HAP-1 (cell line): ENCODE results near the gene MYO16.

Experiments used
- DNase-seq, 2 experiments: peaks; one replicate each; pipeline ENCODE4 v3.0.0-alpha.2; 2016 to 2020; ENCODE audit warnings: low spot score in 2 of 2
- H3K27me3 ChIP-seq: fragments of 250-450 bp; sonication (Bioruptor Pico); 2 replicates; pipeline ENCODE4 v1.5.1; 2020; ENCODE audit warnings: low read depth, mild to moderate bottlenecking, moderate library complexity
- H3K36me3 ChIP-seq: fragments of 250-450 bp; sonication (Bioruptor Pico); replicated peaks from 2 replicates; pipeline ENCODE4 v1.5.1; 2020; ENCODE audit warnings: mild to moderate bottlenecking
- H3K4me1 ChIP-seq: fragments of 250-450 bp; sonication (Bioruptor Pico); 2 replicates; pipeline ENCODE4 v1.5.1; 2020; ENCODE audit warnings: mild to moderate bottlenecking
- H3K4me3 ChIP-seq: fragments of 250-450 bp; sonication (Bioruptor Pico); 2 replicates; pipeline ENCODE4 v1.5.1; 2020; ENCODE audit warnings: mild to moderate bottlenecking, moderate library complexity
- H3K9me3 ChIP-seq: fragments of 250-450 bp; sonication (Bioruptor Pico); 2 replicates; pipeline ENCODE4 v1.5.1; 2020; ENCODE audit warnings: mild to moderate bottlenecking, moderate library complexity
- in situ Hi-C: fragments of 300-500 bp; cut with MboI; formaldehyde crosslinking; loops from 3 replicates; pipeline ENCODE4 v1.14.3; 2020; ENCODE audit warnings: low sequenced_read_pairs, inconsistent platforms, mixed read lengths

Gene MYO16

GRCh38 chr13:108812661-108813060 is 183.2 kb downstream of the MYO16 start:
- DNase-seq = no peak
- H3K27me3 ChIP-seq = no peaks in the 10 kb centered on the region
- in situ Hi-C loops = no loop called here
- no peaks in the 10 kb centered on the region for H3K4me1 ChIP-seq
- no peaks in the 10 kb centered on the region for H3K36me3 ChIP-seq
- H3K9me3 ChIP-seq = no peaks in the 10 kb centered on the region; the same call in 1 of the 2 replicates
- H3K4me3 ChIP-seq = no peak overlapping the region

GRCh38 chr13:108813587-108814170 is 184.3 kb downstream of the MYO16 start:
- Histone ChIP-seq H3K36me3 (no peaks in the 10 kb centered on the region), H3K4me1 (no peaks in the 10 kb centered on the region), H3K27me3 (no peaks in the 10 kb centered on the region), H3K4me3 (no peak overlapping the region), H3K9me3 (no peaks in the 10 kb centered on the region; the same call in 1 of the 2 replicates)
- in situ Hi-C loops = no loop called here
- DNase-seq = no peak

- Histone ChIP-seq H3K4me3 (no peak overlapping the region), H3K27me3 (no peaks in the 10 kb centered on the region), H3K4me1 (no peaks in the 10 kb centered on the region), H3K36me3 (no peaks in the 10 kb centered on the region), H3K9me3 (no peaks in the 10 kb centered on the region; the same call in 1 of the 2 replicates)
- no peak for DNase-seq
- in situ Hi-C loops = no loop called here
These were observed 187.0 kb downstream of the MYO16 start for GRCh38 chr13:108816375-108816774.

- Histone ChIP-seq H3K4me1 (no peaks in the 10 kb centered on the region), H3K36me3 (no peaks in the 10 kb centered on the region), H3K9me3 (no peaks in the 10 kb centered on the region), H3K4me3 (no peak overlapping the region), H3K27me3 (no peaks in the 10 kb centered on the region)
- in situ Hi-C loops = no loop called here
- DNase-seq = no peak
These were observed 198.2 kb downstream of the MYO16 start for GRCh38 chr13:108827646-108828045.

GRCh38 chr13:108828086-108828815 is 198.8 kb downstream of the MYO16 start:
- Histone ChIP-seq H3K36me3 (no peaks in the 10 kb centered on the region), H3K9me3 (no peaks in the 10 kb centered on the region), H3K27me3 (no peaks in the 10 kb centered on the region), H3K4me1 (no peaks in the 10 kb centered on the region), H3K4me3 (no peak overlapping the region)
- in situ Hi-C loops = no loop called here
- DNase-seq = no peak

- Histone ChIP-seq H3K4me3 (no peak overlapping the region), H3K36me3 (no peaks in the 10 kb centered on the region), H3K9me3 (no peaks in the 10 kb centered on the region), H3K27me3 (no peaks in the 10 kb centered on the region), H3K4me1 (no peaks in the 10 kb centered on the region)
- in situ Hi-C loops = no loop called here
- DNase-seq = no peak
These were observed 201.5 kb downstream of the MYO16 start for GRCh38 chr13:108830916-108831315.

GRCh38 chr13:108833531-108833930 is 204.1 kb downstream of the MYO16 start:
- Histone ChIP-seq H3K9me3 (no peaks in the 10 kb centered on the region), H3K4me1 (no peaks in the 10 kb centered on the region), H3K4me3 (no peak overlapping the region), H3K36me3 (no peaks in the 10 kb centered on the region), H3K27me3 (no peaks in the 10 kb centered on the region)
- in situ Hi-C loops = no loop called here
- no peak for DNase-seq

GRCh38 chr13:108834193-108834592 is 204.8 kb downstream of the MYO16 start:
- no peak for DNase-seq
- Histone ChIP-seq H3K9me3 (no peaks in the 10 kb centered on the region), H3K36me3 (no peaks in the 10 kb centered on the region), H3K27me3 (no peaks in the 10 kb centered on the region), H3K4me3 (no peak overlapping the region), H3K4me1 (no peaks in the 10 kb centered on the region)
- in situ Hi-C loops = no loop called here

GRCh38 chr13:108835083-108835482 is 205.7 kb downstream of the MYO16 start:
- in situ Hi-C loops = no loop called here
- no peaks in the 10 kb centered on the region for H3K4me1 ChIP-seq
- no peaks in the 10 kb centered on the region for H3K36me3 ChIP-seq
- H3K9me3 ChIP-seq = no peaks in the 10 kb centered on the region
- H3K4me3 ChIP-seq = no peak overlapping the region
- no peak for DNase-seq
- no peaks in the 10 kb centered on the region for H3K27me3 ChIP-seq

- Histone ChIP-seq H3K27me3 (no peaks in the 10 kb centered on the region), H3K4me3 (no peak overlapping the region), H3K36me3 (no peaks in the 10 kb centered on the region), H3K9me3 (no peaks in the 10 kb centered on the region), H3K4me1 (no peaks in the 10 kb centered on the region)
- in situ Hi-C loops = no loop called here
- no peak for DNase-seq
These were observed 221.3 kb downstream of the MYO16 start for GRCh38 chr13:108850691-108851090.

- no peak for DNase-seq
- H3K9me3 ChIP-seq = no peaks in the 10 kb centered on the region
- no peaks in the 10 kb centered on the region for H3K36me3 ChIP-seq
- H3K4me3 ChIP-seq = no peak overlapping the region
- no peaks in the 10 kb centered on the region for H3K4me1 ChIP-seq
- H3K27me3 ChIP-seq = no peaks in the 10 kb centered on the region
- in situ Hi-C loops = no loop called here
These were observed 222.2 kb downstream of the MYO16 start for GRCh38 chr13:108851660-108852059.

GRCh38 chr13:108853031-108853430 is 223.6 kb downstream of the MYO16 start:
- in situ Hi-C loops = no loop called here
- no peak for DNase-seq
- Histone ChIP-seq H3K9me3 (no peaks in the 10 kb centered on the region), H3K36me3 (no peaks in the 10 kb centered on the region), H3K4me3 (no peak overlapping the region), H3K4me1 (no peaks in the 10 kb centered on the region), H3K27me3 (no peaks in the 10 kb centered on the region)

GRCh38 chr13:108855737-108856387 is 226.5 kb downstream of the MYO16 start:
- H3K36me3 ChIP-seq = no peaks in the 10 kb centered on the region
- H3K4me1 ChIP-seq = no peaks in the 10 kb centered on the region
- H3K9me3 ChIP-seq = no peaks in the 10 kb centered on the region
- no peaks in the 10 kb centered on the region for H3K27me3 ChIP-seq
- no peak overlapping the region for H3K4me3 ChIP-seq
- no peak for DNase-seq
- in situ Hi-C loops = no loop called here

- no peaks in the 10 kb centered on the region for H3K4me1 ChIP-seq
- no peaks in the 10 kb centered on the region for H3K36me3 ChIP-seq
- no peaks in the 10 kb centered on the region for H3K9me3 ChIP-seq
- in situ Hi-C loops = no loop called here
- no peak for DNase-seq
- no peak overlapping the region for H3K4me3 ChIP-seq
- no peaks in the 10 kb centered on the region for H3K27me3 ChIP-seq
These were observed 229.3 kb downstream of the MYO16 start for GRCh38 chr13:108858676-108859075.
